ENCODE measurements around the gene CPNE4. TPM values are rescaled to one million over a fixed set of nuclear protein-coding genes. Genes with fewer than 3 reads are reported as not detected.

CPNE4 gene
- total and polyA plus RNA-seq, 2 donors (not counting 3 experiments of a cell fraction or from before 2014, with no cell fraction given): not detected

DNA sequence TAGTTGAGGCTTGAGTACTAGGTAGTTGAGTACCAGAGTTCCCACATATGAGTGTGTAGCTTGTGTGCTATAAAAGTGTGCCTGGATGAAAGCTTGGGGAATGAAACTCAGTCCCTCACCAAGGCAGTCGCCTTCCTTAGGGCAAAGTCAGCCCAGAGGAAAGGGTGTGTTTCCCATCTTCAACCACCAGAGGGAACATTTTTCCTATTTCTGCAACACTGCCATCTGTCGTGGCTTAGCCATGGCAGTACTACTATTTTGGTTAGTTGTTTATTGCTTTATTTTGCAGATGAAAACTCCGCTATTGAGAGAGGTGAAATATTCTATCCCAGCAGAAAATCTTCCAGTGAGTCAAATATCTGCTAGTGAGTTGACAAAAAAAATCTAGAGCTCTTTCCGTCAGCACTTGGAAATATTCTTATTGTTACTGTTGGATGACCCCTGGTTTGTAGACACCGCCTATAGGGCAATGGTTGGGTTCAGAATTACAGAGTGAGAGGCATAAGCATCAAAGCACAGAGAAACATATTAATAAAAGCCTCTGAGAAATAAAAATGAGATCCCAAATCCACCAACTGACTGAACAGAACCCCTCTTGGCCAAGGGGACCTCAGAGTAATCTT is 239.9 kb downstream of the CPNE4 start:
- Histone ChIP-seq H3K4me2 (ENCODE audit: insufficient read depth, low read length) (no peak overlapping the region), H3K79me2 (ENCODE audit: control insufficient read depth, insufficient read depth, low read length) (no peaks in the 10 kb centered on the region), H4K20me1 (replicated peaks; ENCODE audit: control insufficient read depth, extremely low read depth, insufficient read depth, low read length) (no peaks in the 10 kb centered on the region), H3K27me3 (ENCODE audit: control insufficient read depth in 2 of 2, insufficient read depth in 2 of 2, low read length in 2 of 2) (no peaks in the 10 kb centered on the region), H2AFZ (ENCODE audit: low read depth, low read length) (no peak overlapping the region), H3K36me3 (ENCODE audit: control insufficient read depth in 2 of 2, extremely low read depth in 1 of 2, insufficient read depth in 2 of 2, low read length in 2 of 2) (no peaks in the 10 kb centered on the region), H3K9ac (replicated peaks; ENCODE audit: extremely low read depth, insufficient read depth, low read length) (no peak overlapping the region), H3K4me3 (replicated peaks in 1 of 3; ENCODE audit: insufficient read depth in 1 of 3, low read depth in 1 of 3, low read length in 3 of 3) (no peak overlapping the region), H3K9me1 (replicated peaks; ENCODE audit: control insufficient read depth, extremely low read depth, insufficient read depth, low read length) (no peaks in the 10 kb centered on the region), H3K4me1 (ENCODE audit: control insufficient read depth, extremely low read depth, insufficient read depth, low read length) (no peaks in the 10 kb centered on the region), H3K9me3 (replicated peaks; ENCODE audit: control insufficient read depth, insufficient read depth, low read length) (no peaks in the 10 kb centered on the region), H3K27ac (ENCODE audit: insufficient read depth, low read depth, low read length) (no peak overlapping the region)
- dilution Hi-C loops (cut with MboI; ENCODE audit: extremely low pct_ligation_motif_present, low sequenced_read_pairs): no loop called here
- ChIA-PET CTCF (interaction anchor here (0.7 to 5.1 kb wide), 16 partner anchors 9 to 762 kb away, joined by 3 to 45 read pairs (median 3); partner anchors contain the start of gene CPNE4), POLR2A (no interaction called here)
- no TSS peak for BruUV-seq (replicated peaks)
- FAIRE-seq (peak; percentile 54), DNase-seq (ENCODE audit: low read depth, low spot score) (peak; percentile 58)
- TF ChIP-seq EZH2 (IDR thresholded peaks at IDR 0.05; ENCODE audit: borderline replicate concordance, low read depth, low read length, severe bottlenecking) (no peak), CTCF (IDR thresholded peaks at IDR 0.05; ENCODE audit: extremely low read depth in 1 of 2, insufficient read depth in 1 of 2, low read depth in 1 of 2, low read length in 2 of 2) (peak; percentile 70 to 76)
- intact Hi-C loops (cut with micrococcal nuclease): loop anchor here (1.0 to 10.0 kb wide), 6 partner anchors 234 to 762 kb away; no protein-coding TSS in a partner anchor

- no peaks in the 10 kb centered on the region for H4K20me1 ChIP-seq (replicated peaks; ENCODE audit: control insufficient read depth, extremely low read depth, insufficient read depth, low read length)
- H3K4me1 ChIP-seq (ENCODE audit: control insufficient read depth, extremely low read depth, insufficient read depth, low read length): no peaks in the 10 kb centered on the region
- H3K4me2 ChIP-seq (ENCODE audit: insufficient read depth, low read length): no peak overlapping the region
- BruUV-seq (replicated peaks): no TSS peak
- no peak overlapping the region for H3K4me3 ChIP-seq (replicated peaks in 1 of 3; ENCODE audit: insufficient read depth in 1 of 3, low read depth in 1 of 3, low read length in 3 of 3)
- H3K27ac ChIP-seq (ENCODE audit: insufficient read depth, low read depth, low read length): no peak overlapping the region
- H2AFZ ChIP-seq (ENCODE audit: low read depth, low read length): no peak overlapping the region
- DNase-seq (ENCODE audit: low read depth, low spot score) (no peak), FAIRE-seq (no peak)
- ChIA-PET CTCF (interaction anchor here (0.9 to 5.1 kb wide), 4 partner anchors 236 to 411 kb away, joined by 3 to 45 read pairs (median 6); partner anchors contain the start of gene CPNE4), POLR2A (no interaction called here)
- TF ChIP-seq CTCF (IDR thresholded peaks at IDR 0.05; ENCODE audit: extremely low read depth in 1 of 2, insufficient read depth in 1 of 2, low read depth in 1 of 2, low read length in 2 of 2): no peak
- TF ChIP-seq MYC (IDR thresholded peaks at IDR 0.05; ENCODE audit: low read depth, low read length): no peak
- TF ChIP-seq, protein P1, sequence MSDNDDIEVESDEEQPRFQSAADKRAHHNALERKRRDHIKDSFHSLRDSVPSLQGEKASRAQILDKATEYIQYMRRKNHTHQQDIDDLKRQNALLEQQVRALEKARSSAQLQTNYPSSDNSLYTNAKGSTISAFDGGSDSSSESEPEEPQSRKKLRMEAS (IDR thresholded peaks at IDR 0.05; ENCODE audit: insufficient read depth, insufficient read length): no peak
- TF ChIP-seq EZH2 (IDR thresholded peaks at IDR 0.05; ENCODE audit: borderline replicate concordance, low read depth, low read length, severe bottlenecking): no peak
- TF ChIP-seq JUN (IDR thresholded peaks at IDR 0.05; ENCODE audit: borderline replicate concordance, insufficient read depth, insufficient read length, low read depth): no peak
- TF ChIP-seq POLR2A (IDR thresholded peaks at IDR 0.05; ENCODE audit: low read depth, low read length): no peak
- TF ChIP-seq GATA2 (IDR thresholded peaks at IDR 0.05; ENCODE audit: insufficient read depth, insufficient read length, low read depth, low read length): no peak
- TF ChIP-seq FOS (IDR thresholded peaks at IDR 0.05; ENCODE audit: borderline replicate concordance, insufficient read depth, low read length): no peak
- TF ChIP-seq POLR2AphosphoS5 (IDR thresholded peaks at IDR 0.05; ENCODE audit: insufficient read depth, low read depth, low read length): no peak
- intact Hi-C loops (cut with micrococcal nuclease) (loop anchor here (1.0 to 10.0 kb wide), 6 partner anchors 235 to 761 kb away; no protein-coding TSS in a partner anchor), dilution Hi-C loops (cut with MboI; ENCODE audit: extremely low pct_ligation_motif_present, low sequenced_read_pairs) (no loop called here)
- H3K36me3 ChIP-seq (ENCODE audit: control insufficient read depth in 2 of 2, extremely low read depth in 1 of 2, insufficient read depth in 2 of 2, low read length in 2 of 2): no peaks in the 10 kb centered on the region
- no peak overlapping the region for H3K9ac ChIP-seq (replicated peaks; ENCODE audit: extremely low read depth, insufficient read depth, low read length)
- no peaks in the 10 kb centered on the region for H3K9me3 ChIP-seq (replicated peaks; ENCODE audit: control insufficient read depth, insufficient read depth, low read length)
- no peaks in the 10 kb centered on the region for H3K27me3 ChIP-seq (ENCODE audit: control insufficient read depth in 2 of 2, insufficient read depth in 2 of 2, low read length in 2 of 2)
- H3K9me1 ChIP-seq (replicated peaks; ENCODE audit: control insufficient read depth, extremely low read depth, insufficient read depth, low read length): no peaks in the 10 kb centered on the region
- H3K79me2 ChIP-seq (ENCODE audit: control insufficient read depth, insufficient read depth, low read length): no peaks in the 10 kb centered on the region
These were observed 240.9 kb downstream of the CPNE4 start for GRCh38 chr3:131793870-131794269.

Data from endothelial cell of umbilical vein (primary cell).